Gastroesophageal sphincter (tissue), 4 donors: ENCODE results near the gene TNFRSF19. TPM values are rescaled to one million over a fixed set of nuclear protein-coding genes. Genes with fewer than 3 reads are reported as not detected.

Experiments
- ATAC-seq: fragments of 150-250 bp; one replicate; pipeline ENCODE4 v1.9.1; 2016; ENCODE audit warnings: mild to moderate bottlenecking, moderate library complexity
- H3K27ac ChIP-seq, 4 donors: fragments of 200-600 bp; sonication (generic) in 3 of 4; 1 replicate in 3 of 4; 2 replicates in 1 of 4; pipeline ENCODE4 v1.5.1; 2016 to 2019
- H3K27me3 ChIP-seq: fragments of 200-600 bp; sonication (generic); one replicate; pipeline ENCODE4 v1.5.1; 2019
- H3K36me3 ChIP-seq, 2 donors: fragments of 200-600 bp; sonication (generic); one replicate each; pipeline ENCODE4 v1.5.1; 2019; ENCODE audit warnings: control low read depth in 1 of 2
- H3K4me1 ChIP-seq, 3 donors: fragments of 200-600 bp; sonication (generic); 1 replicate in 2 of 3; 2 replicates in 1 of 3; pipeline ENCODE4 v1.5.1; 2016 to 2019; ENCODE audit warnings: control low read depth in 2 of 3
- H3K4me3 ChIP-seq, 2 donors: fragments of 200-600 bp; sonication (generic); one replicate each; pipeline ENCODE4 v1.5.1; 2019; ENCODE audit warnings: mild to moderate bottlenecking in 1 of 2, moderate library complexity in 1 of 2
- H3K9me3 ChIP-seq, 3 donors: fragments of 200-600 bp; sonication (generic); one replicate each; pipeline ENCODE4 v1.5.1; 2017 to 2019; ENCODE audit warnings: control low read depth in 2 of 3
- CTCF ChIP-seq, 4 experiments: fragments of 200-600 bp in 2 of 4; fragments of 450-650 bp in 2 of 4; sonication (generic) in 1 of 4; IDR thresholded peaks; one replicate each; pipeline ENCODE4 v1.5.1; 2017 to 2019; ENCODE audit warnings: antibody characterized with exemption in 4 of 4, mild to moderate bottlenecking in 2 of 4, moderate library complexity in 2 of 4
- EP300 ChIP-seq: sonication (generic); formaldehyde crosslinking; IDR thresholded peaks from one replicate; pipeline ENCODE4 v1.6.1; 2017; ENCODE audit warnings: antibody characterized with exemption, mild to moderate bottlenecking
- POLR2A ChIP-seq, 2 donors: fragments of 450-650 bp; IDR thresholded peaks; one replicate each; pipeline ENCODE4 v1.6.1; 2017; ENCODE audit warnings: antibody characterized with exemption in 2 of 2, mild to moderate bottlenecking in 2 of 2, moderate library complexity in 1 of 2
- POLR2AphosphoS5 ChIP-seq: sonication (generic); formaldehyde crosslinking; IDR thresholded peaks from one replicate; pipeline ENCODE4 v1.6.1; 2017; ENCODE audit warnings: antibody characterized with exemption
- WGBS, 2 donors: methylation state at CpG; one replicate each; pipeline ENCODE4 v1.1.5; 2018; ENCODE audit warnings: low coverage in 1 of 2; 5-methylcytosine and 5-hydroxymethylcytosine counted together
- total RNA-seq, 4 donors: library from RNA; depleted of rRNA; stranded (reverse); fragments of >200 nt; gene quantifications; one replicate each; pipeline ENCODE4 v1.1.0, GENCODE V29; 2016

TNFRSF19 gene
- total RNA-seq, 4 donors from 2014 or later = 4.1 to 14.7 (median 8.2) TPM

- H3K36me3 ChIP-seq = no peaks in the 10 kb centered on the region
- peaks cover 0 to 22% (median 0%) of the 10 kb centered on the region in 3 donors for H3K4me1 ChIP-seq
- H3K27me3 ChIP-seq = no peaks in the 10 kb centered on the region
- no peak overlapping the region for H3K4me3 ChIP-seq
- ATAC-seq = no peak
- 80 to 96% methylated on average over 2 to 4 of the region's 7 CpGs for WGBS, 2 donors
- peak overlapping the region in 3 of 4 donors; percentile 3 to 79 (median 75) for H3K27ac ChIP-seq
- no peaks in the 10 kb centered on the region for H3K9me3 ChIP-seq
- no peak for TF ChIP-seq EP300
- no peak for TF ChIP-seq POLR2AphosphoS5
- TF ChIP-seq POLR2A (IDR thresholded peaks at IDR 0.05) = no peak
- TF ChIP-seq CTCF (IDR thresholded peaks at IDR 0.05) = no peak
These were observed 9.6 kb upstream of the TNFRSF19 start for GRCh38 chr13:23560571-23561089.

GRCh38 chr13:23561261-23561660 is 9.0 kb upstream of the TNFRSF19 start:
- no peaks in the 10 kb centered on the region for H3K9me3 ChIP-seq
- H3K27ac ChIP-seq = no peak overlapping the region
- 60 to 62% methylated on average over 3 of the region's 3 CpGs for whole genome bisulfite sequencing, 2 donors
- H3K4me1 ChIP-seq = peaks cover 0 to 22% (median 0%) of the 10 kb centered on the region in 3 donors
- no peak for TF ChIP-seq POLR2AphosphoS5
- no peak for TF ChIP-seq CTCF (IDR thresholded peaks at IDR 0.05)
- no peak for TF ChIP-seq EP300
- TF ChIP-seq POLR2A (IDR thresholded peaks at IDR 0.05) = no peak
- H3K36me3 ChIP-seq = no peaks in the 10 kb centered on the region
- no peaks in the 10 kb centered on the region for H3K27me3 ChIP-seq
- H3K4me3 ChIP-seq = no peak overlapping the region
- no peak for ATAC-seq

GRCh38 chr13:23563085-23563845 is 6.9 kb upstream of the TNFRSF19 start:
- H3K9me3 ChIP-seq = no peaks in the 10 kb centered on the region
- ATAC-seq = no peak
- H3K4me1 ChIP-seq = peaks cover 0 to 22% (median 0%) of the 10 kb centered on the region in 3 donors
- WGBS, 2 donors = 60 to 82% methylated on average over 3 to 4 of the region's 4 CpGs
- no peak overlapping the region for H3K4me3 ChIP-seq
- H3K27me3 ChIP-seq = no peaks in the 10 kb centered on the region
- no peak for TF ChIP-seq EP300
- TF ChIP-seq CTCF (IDR thresholded peaks at IDR 0.05) = no peak
- no peak for TF ChIP-seq POLR2AphosphoS5
- no peak for TF ChIP-seq POLR2A (IDR thresholded peaks at IDR 0.05)
- H3K36me3 ChIP-seq = no peaks in the 10 kb centered on the region
- H3K27ac ChIP-seq = no peak overlapping the region

- no peak overlapping the region for H3K27ac ChIP-seq
- ATAC-seq = no peak
- no peak for TF ChIP-seq EP300
- no peaks in the 10 kb centered on the region for H3K36me3 ChIP-seq
- no peak overlapping the region for H3K4me3 ChIP-seq
- H3K27me3 ChIP-seq = peaks cover 5% of the 10 kb centered on the region
- H3K4me1 ChIP-seq = peaks cover 0 to 20% (median 0%) of the 10 kb centered on the region in 3 donors
- no peaks in the 10 kb centered on the region for H3K9me3 ChIP-seq
- WGBS, 2 donors = 64 to 69% methylated on average over 5 to 9 of the region's 9 CpGs
These were observed 2.2 kb upstream of the TNFRSF19 start for GRCh38 chr13:23567906-23568460.

GRCh38 chr13:23570921-23571315 is 706 bp downstream of the TNFRSF19 start:
- ATAC-seq = no peak
- Histone ChIP-seq H3K4me3 (peak overlapping the region; percentile 12 to 29), H3K27ac (peak overlapping the region in 3 of 4 donors; percentile 33 to 65 (median 55))

More at GRCh38 chr13:23570921-23571315, 706 bp downstream of the TNFRSF19 start:
- Histone ChIP-seq H3K4me1 (peaks cover 0 to 20% (median 0%) of the 10 kb centered on the region in 3 donors), H3K27me3 (peaks cover 5% of the 10 kb centered on the region), H3K36me3 (no peaks in the 10 kb centered on the region), H3K9me3 (no peaks in the 10 kb centered on the region)
- WGBS, 2 donors = 19 to 43% methylated on average over 2 of the region's 2 CpGs
- no peak for TF ChIP-seq POLR2A (IDR thresholded peaks at IDR 0.05)
- TF ChIP-seq POLR2AphosphoS5 = no peak
- TF ChIP-seq CTCF (IDR thresholded peaks at IDR 0.05) = peak in 3 of 4 experiments; percentile 7 to 28 (median 27)
